ENCODE measurements around the gene TSGA10.
A peak's percentile ranks its signal among the peaks of the same experiment; 100 is the strongest.
"Not testable (repeated sequence)": the region's sequence is repeated elsewhere in the genome, so short reads cannot be mapped to it uniquely, and the experiment has no call there.

TSGA10 gene

GRCh38 chr2:99032786-99033185 is 122.0 kb downstream of the TSGA10 start:
- DNase-seq (ENCODE audit: insufficient read length, low spot score) (no peak), FAIRE-seq (peak; percentile 63)
- no peak for TF ChIP-seq POLR2A (IDR thresholded peaks at IDR 0.05; ENCODE audit: low read depth, low read length)
- TF ChIP-seq POLR2AphosphoS5 (IDR thresholded peaks at IDR 0.05; ENCODE audit: low read depth, low read length) = no peak

DNA sequence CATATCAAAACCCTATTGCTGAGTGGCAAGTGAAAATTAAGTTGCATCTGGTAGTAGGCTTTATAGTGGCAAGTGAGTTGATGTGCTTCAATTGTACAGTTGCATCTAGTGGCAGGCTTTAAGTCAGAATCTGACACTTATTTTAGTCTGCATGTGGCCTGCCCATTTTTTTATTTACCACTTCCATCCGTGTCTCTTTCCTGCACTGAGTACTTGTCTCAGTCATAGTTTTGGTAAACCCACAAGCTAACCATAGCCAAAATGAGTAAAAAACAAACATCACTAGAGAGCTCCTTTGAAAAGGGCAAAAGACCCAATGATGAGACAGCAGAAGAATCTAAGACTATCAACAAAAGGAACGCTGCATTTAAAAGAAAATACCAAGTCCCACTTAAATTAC is 122.7 kb downstream of the TSGA10 start:
- TF ChIP-seq SPI1 (IDR thresholded peaks at IDR 0.05; ENCODE audit: low read depth, low read length) = no peak
- no peak for TF ChIP-seq PAX5 (IDR thresholded peaks at IDR 0.05; ENCODE audit: insufficient read depth, low read length, severe bottlenecking)
- no peak for TF ChIP-seq POLR2A (IDR thresholded peaks at IDR 0.05; ENCODE audit: low read depth, low read length)
- TF ChIP-seq POLR2AphosphoS5 (IDR thresholded peaks at IDR 0.05; ENCODE audit: low read depth, low read length) = no peak
- TF ChIP-seq TAF1 (IDR thresholded peaks at IDR 0.05; ENCODE audit: low read depth, low read length) = no peak
- TF ChIP-seq POU2F2 (IDR thresholded peaks at IDR 0.05; ENCODE audit: low read depth, low read length) = no peak

DNA sequence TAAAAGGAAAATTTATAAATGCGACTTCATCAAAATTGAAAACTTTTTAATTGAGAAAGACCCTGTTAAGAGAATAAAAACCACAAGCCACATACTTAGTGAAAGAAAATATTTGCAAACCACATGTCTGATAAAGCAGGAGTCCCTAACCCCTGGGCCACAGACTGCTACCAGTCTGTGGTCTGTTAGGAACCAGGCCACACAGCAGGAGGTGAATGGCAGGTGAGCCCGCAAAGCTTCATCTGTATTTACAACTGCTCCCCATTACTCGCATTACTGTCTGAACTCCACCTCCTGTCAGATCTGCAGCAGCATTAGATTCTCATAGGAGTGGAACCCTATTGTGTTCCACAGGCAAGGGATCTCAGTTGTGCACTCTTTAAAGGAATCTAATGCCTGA is 123.3 kb downstream of the TSGA10 start:
- DNase-seq (ENCODE audit: insufficient read length, low spot score) = no peak
- no peak for FAIRE-seq
- no peak for TF ChIP-seq POLR2AphosphoS5 (IDR thresholded peaks at IDR 0.05; ENCODE audit: low read depth, low read length)

More for the DNA sequence above, 122.7 kb downstream of the TSGA10 start:
- DNase-seq (ENCODE audit: insufficient read length, low spot score) (no peak), FAIRE-seq (no peak)

GRCh38 chr2:99028558-99028957 is 126.2 kb downstream of the TSGA10 start:
- FAIRE-seq (no peak), DNase-seq (ENCODE audit: insufficient read length, low spot score) (no peak)
- TF ChIP-seq POU2F2 (IDR thresholded peaks at IDR 0.05; ENCODE audit: low read depth, low read length) (no peak), POLR2AphosphoS5 (IDR thresholded peaks at IDR 0.05; ENCODE audit: low read depth, low read length) (no peak), POLR2A (IDR thresholded peaks at IDR 0.05; ENCODE audit: low read depth, low read length) (no peak), SPI1 (IDR thresholded peaks at IDR 0.05; ENCODE audit: low read depth, low read length) (no peak), PAX5 (IDR thresholded peaks at IDR 0.05; ENCODE audit: insufficient read depth, low read length, severe bottlenecking) (no peak), TAF1 (IDR thresholded peaks at IDR 0.05; ENCODE audit: low read depth, low read length) (no peak)

DNA sequence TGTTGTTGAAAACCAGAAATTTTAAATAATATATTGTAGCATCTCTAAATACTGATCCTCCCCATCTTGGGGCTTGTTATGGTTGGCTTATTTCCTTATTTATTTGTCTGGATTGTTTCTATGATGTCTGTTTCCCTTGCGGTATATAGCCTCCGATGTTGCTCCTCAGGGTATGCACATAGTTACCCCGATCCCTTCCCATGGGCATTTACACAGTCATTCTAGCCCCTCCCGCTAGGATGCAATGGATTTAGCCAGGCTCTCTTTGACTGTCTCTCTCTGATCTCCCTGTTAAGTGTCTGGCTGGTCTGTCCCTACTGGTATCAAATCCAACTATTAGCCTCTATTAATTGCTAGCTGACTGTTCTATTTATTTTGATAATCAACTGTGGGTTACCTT is 126.9 kb downstream of the TSGA10 start:
- FAIRE-seq = no peak
- DNase-seq (ENCODE audit: insufficient read length, low spot score) = no peak
- TF ChIP-seq TAF1 (IDR thresholded peaks at IDR 0.05; ENCODE audit: low read depth, low read length) (no peak), POLR2A (IDR thresholded peaks at IDR 0.05; ENCODE audit: low read depth, low read length) (no peak), POU2F2 (IDR thresholded peaks at IDR 0.05; ENCODE audit: low read depth, low read length) (no peak)

GRCh38 chr2:99000708-99001107 is 154.0 kb downstream of the TSGA10 start:
- FAIRE-seq (no peak), DNase-seq (ENCODE audit: insufficient read length, low spot score) (no peak)
- TF ChIP-seq POU2F2 (IDR thresholded peaks at IDR 0.05; ENCODE audit: low read depth, low read length) (no peak), SPI1 (IDR thresholded peaks at IDR 0.05; ENCODE audit: low read depth, low read length) (no peak), TAF1 (IDR thresholded peaks at IDR 0.05; ENCODE audit: low read depth, low read length) (no peak), PAX5 (IDR thresholded peaks at IDR 0.05; ENCODE audit: insufficient read depth, low read length, severe bottlenecking) (no peak), POLR2AphosphoS5 (IDR thresholded peaks at IDR 0.05; ENCODE audit: low read depth, low read length) (no peak), POLR2A (IDR thresholded peaks at IDR 0.05; ENCODE audit: low read depth, low read length) (no peak)

DNA sequence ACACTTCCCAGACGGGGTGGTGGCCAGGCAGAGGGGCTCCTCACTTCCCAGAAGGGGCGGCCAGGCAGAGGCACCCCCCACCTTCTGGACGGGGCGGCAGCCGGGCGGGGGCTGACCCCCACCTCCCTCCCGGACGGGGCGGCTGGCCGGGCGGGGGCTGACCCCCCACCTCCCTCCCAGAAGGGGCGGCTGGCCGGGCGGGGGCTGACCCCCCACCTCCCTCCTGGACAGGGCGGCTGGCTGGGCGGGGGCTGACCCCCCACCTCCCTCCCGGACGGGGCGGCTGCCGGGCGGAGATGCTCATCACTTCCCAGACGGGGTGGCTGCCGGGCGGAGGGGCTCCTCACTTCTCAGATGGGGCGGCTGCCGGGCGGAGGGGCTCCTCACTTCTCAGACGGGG is 166.0 kb downstream of the TSGA10 start:
- FAIRE-seq; DNase-seq (ENCODE audit: insufficient read length, low spot score): not testable (repeated sequence)

DNA sequence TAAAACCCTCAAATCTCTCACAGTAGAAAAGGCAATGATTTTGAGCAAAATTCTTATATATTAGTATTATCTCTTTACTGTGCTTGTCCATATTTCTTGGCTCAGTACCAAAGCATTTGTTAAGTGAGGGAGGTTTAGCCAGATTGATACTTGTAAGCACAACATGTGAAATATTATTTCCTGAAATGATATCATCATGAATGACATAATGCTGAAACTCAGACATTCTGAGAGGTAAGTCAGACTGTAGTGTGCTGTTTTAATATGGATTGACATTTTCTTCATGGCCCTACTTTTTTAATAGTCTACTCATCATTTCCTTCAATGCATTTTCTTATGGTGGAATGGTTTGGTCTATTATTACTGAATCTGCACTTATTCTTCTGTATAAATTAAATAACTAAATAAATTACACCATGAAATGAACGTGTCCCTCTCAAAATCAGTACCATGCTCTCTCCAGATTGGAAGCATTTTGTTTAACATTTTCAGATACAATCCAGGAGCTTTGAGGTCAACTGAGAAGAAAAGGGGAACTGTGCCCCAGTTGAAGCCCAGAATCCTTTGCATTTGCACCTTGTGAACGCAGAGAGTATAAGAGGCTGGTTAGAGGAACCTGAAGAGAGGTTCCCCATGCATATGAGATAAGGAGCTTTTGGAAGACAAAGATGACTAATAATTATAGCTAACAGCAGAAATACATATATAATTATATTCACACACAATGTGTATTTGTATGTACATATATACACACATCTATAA is 168.7 kb downstream of the TSGA10 start:
- FAIRE-seq = no peak

DNA sequence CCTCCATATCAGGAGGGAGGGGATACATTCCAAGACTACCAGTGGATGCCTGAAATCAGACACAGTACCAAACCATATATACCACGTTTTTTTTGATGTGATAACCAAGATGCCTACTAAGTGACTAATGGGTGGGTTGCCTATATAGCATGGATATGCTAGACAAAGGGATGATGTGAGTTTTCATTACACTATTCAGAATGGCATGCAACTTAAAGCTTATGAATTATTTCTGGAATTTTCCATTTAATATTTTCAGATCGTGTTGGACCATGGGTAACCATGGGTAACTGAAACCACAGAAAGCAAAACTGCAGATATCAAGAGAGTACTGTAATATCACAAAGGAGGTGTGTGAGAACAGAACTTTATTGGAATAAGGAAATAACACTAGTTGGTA is 179.1 kb downstream of the TSGA10 start:
- FAIRE-seq (peak; percentile 61), DNase-seq (ENCODE audit: insufficient read length, low spot score) (no peak)
- TF ChIP-seq POU2F2 (IDR thresholded peaks at IDR 0.05; ENCODE audit: low read depth, low read length) (no peak), POLR2AphosphoS5 (IDR thresholded peaks at IDR 0.05; ENCODE audit: low read depth, low read length) (no peak), POLR2A (IDR thresholded peaks at IDR 0.05; ENCODE audit: low read depth, low read length) (no peak), TAF1 (IDR thresholded peaks at IDR 0.05; ENCODE audit: low read depth, low read length) (no peak), SPI1 (IDR thresholded peaks at IDR 0.05; ENCODE audit: low read depth, low read length) (no peak), PAX5 (IDR thresholded peaks at IDR 0.05; ENCODE audit: insufficient read depth, low read length, severe bottlenecking) (no peak)

More for the DNA sequence above, 168.7 kb downstream of the TSGA10 start:
- peak; percentile 80 for TF ChIP-seq SPI1 (IDR thresholded peaks at IDR 0.05; ENCODE audit: low read depth, low read length)
- no peak for TF ChIP-seq POLR2A (IDR thresholded peaks at IDR 0.05; ENCODE audit: low read depth, low read length)
- no peak for DNase-seq (ENCODE audit: insufficient read length, low spot score)

DNA sequence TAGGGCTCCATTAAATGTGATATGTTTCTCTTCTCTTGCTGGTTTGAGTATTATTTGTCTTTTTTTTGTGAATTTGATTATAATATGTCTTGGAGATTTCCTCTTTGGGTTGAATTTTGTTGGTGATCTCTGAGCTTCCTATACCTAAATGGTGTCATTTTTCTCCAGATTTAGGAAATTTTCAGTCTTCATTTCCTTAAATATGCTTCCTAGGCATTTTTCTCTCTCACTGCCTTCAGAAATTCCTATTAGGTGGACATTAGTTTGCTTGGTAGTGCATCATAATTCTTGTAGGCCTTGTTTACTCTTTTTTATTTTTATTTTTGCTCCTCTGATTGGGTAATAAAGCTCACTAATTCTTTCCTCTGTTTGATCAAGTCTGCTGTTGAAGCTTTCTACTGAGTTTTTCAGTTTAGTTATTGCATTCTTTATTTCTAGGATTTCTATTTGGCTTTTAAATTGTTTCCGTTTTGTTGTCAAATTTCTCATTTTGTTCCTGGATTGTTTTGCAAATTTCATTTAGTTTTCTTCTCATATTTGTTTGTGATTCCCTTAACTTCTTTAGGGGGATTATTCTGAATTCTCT is 182.1 kb downstream of the TSGA10 start:
- no peak for TF ChIP-seq PAX5 (IDR thresholded peaks at IDR 0.05; ENCODE audit: insufficient read depth, low read length, severe bottlenecking)
- no peak for DNase-seq (ENCODE audit: insufficient read length, low spot score)
- FAIRE-seq = no peak

GRCh38 chr2:98959810-98960507 is 194.8 kb downstream of the TSGA10 start:
- TF ChIP-seq TAF1 (IDR thresholded peaks at IDR 0.05; ENCODE audit: low read depth, low read length) (no peak), POU2F2 (IDR thresholded peaks at IDR 0.05; ENCODE audit: low read depth, low read length) (no peak)
- DNase-seq (ENCODE audit: insufficient read length, low spot score) (no peak), FAIRE-seq (no peak)

Measured in GM12891 (cell line).